ENCODE results near the gene LYRM7. TPM values are rescaled to one million over a fixed set of nuclear protein-coding genes. Genes with fewer than 3 reads are reported as not detected.

Gene LYRM7
- total RNA-seq, 2 experiments from 2014 or later = 8.3 to 11.9 TPM

GRCh38 chr5:131139321-131139720 is 31.4 kb upstream of the LYRM7 start:
- peaks cover 17% of the 10 kb centered on the region for H3K36me3 Mint-ChIP-seq (ENCODE audit: low read depth)
- H3K4me3 Mint-ChIP-seq = no peak overlapping the region
- ATAC-seq (ENCODE audit: poor library complexity) = no peak
- DNase-seq = no peak
- H3K27me3 Mint-ChIP-seq = no peaks in the 10 kb centered on the region
- Histone ChIP-seq H3K27ac (ENCODE audit: low read depth in 1 of 2, low read length in 2 of 2) (no peak overlapping the region), H3K4me3 (ENCODE audit: low read length) (no peak overlapping the region), H3K27me3 (ENCODE audit: control insufficient read depth in 1 of 2, insufficient read depth in 2 of 2, low read length in 2 of 2) (no peaks in the 10 kb centered on the region), H3K4me1 (ENCODE audit: insufficient read depth, low read length) (peaks cover 2% of the 10 kb centered on the region), H3K36me3 (ENCODE audit: insufficient read depth, low read length) (no peaks in the 10 kb centered on the region), H3K9me3 (ENCODE audit: control insufficient read depth in 1 of 2, insufficient read depth in 1 of 2, low read length in 2 of 2) (peaks cover 0 to 9% of the 10 kb centered on the region in 2 experiments)
- peaks cover 8% of the 10 kb centered on the region for H3K9me3 Mint-ChIP-seq
- H3K27ac Mint-ChIP-seq = no peak overlapping the region
- intact Hi-C loops (cut with DNase I, micrococcal nuclease) = no loop called here
- peaks cover 21% of the 10 kb centered on the region for H3K4me1 Mint-ChIP-seq (ENCODE audit: low read depth)
- CTCF ChIA-PET = no interaction called here
- POLR2A ChIA-PET = no interaction called here
- no peak for TF ChIP-seq CTCF (IDR thresholded peaks at IDR 0.05)

GRCh38 chr5:131142970-131143617 is 27.6 kb upstream of the LYRM7 start:
- Mint-ChIP-seq H3K9me3 (no peaks in the 10 kb centered on the region), H3K4me1 (ENCODE audit: low read depth) (peaks cover under 1% of the 10 kb centered on the region), H3K27me3 (no peaks in the 10 kb centered on the region), H3K36me3 (ENCODE audit: low read depth) (no peaks in the 10 kb centered on the region), H3K4me3 (no peak overlapping the region), H3K27ac (no peak overlapping the region)
- CTCF ChIA-PET = no interaction called here
- H3K9me3 ChIP-seq (ENCODE audit: control insufficient read depth in 1 of 2, insufficient read depth in 1 of 2, low read length in 2 of 2) = peaks cover 0 to 8% of the 10 kb centered on the region in 2 experiments
- no peak for TF ChIP-seq CTCF (IDR thresholded peaks at IDR 0.05)
- no peak for ATAC-seq (ENCODE audit: poor library complexity)
- peaks cover 1% of the 10 kb centered on the region for H3K4me1 ChIP-seq (ENCODE audit: insufficient read depth, low read length)
- intact Hi-C loops (cut with DNase I, micrococcal nuclease) = no loop called here
- no peak for DNase-seq
- H3K36me3 ChIP-seq (ENCODE audit: insufficient read depth, low read length) = no peaks in the 10 kb centered on the region
- no peaks in the 10 kb centered on the region for H3K27me3 ChIP-seq (ENCODE audit: control insufficient read depth in 1 of 2, insufficient read depth in 2 of 2, low read length in 2 of 2)
- H3K4me3 ChIP-seq (ENCODE audit: low read length) = no peak overlapping the region
- no peak overlapping the region for H3K27ac ChIP-seq (ENCODE audit: low read depth in 1 of 2, low read length in 2 of 2)
- POLR2A ChIA-PET = no interaction called here

GRCh38 chr5:131147258-131147657 is 23.5 kb upstream of the LYRM7 start:
- no peaks in the 10 kb centered on the region for H3K36me3 Mint-ChIP-seq (ENCODE audit: low read depth)
- ChIA-PET CTCF (no interaction called here), POLR2A (no interaction called here)
- no peaks in the 10 kb centered on the region for H3K9me3 Mint-ChIP-seq
- no peak overlapping the region for H3K4me3 ChIP-seq (ENCODE audit: low read length)
- H3K27me3 Mint-ChIP-seq = no peaks in the 10 kb centered on the region
- H3K27ac Mint-ChIP-seq = no peak overlapping the region
- ATAC-seq (ENCODE audit: poor library complexity) (no peak), DNase-seq (no peak)
- intact Hi-C loops (cut with DNase I, micrococcal nuclease) = no loop called here
- H3K27me3 ChIP-seq (ENCODE audit: control insufficient read depth in 1 of 2, insufficient read depth in 2 of 2, low read length in 2 of 2) = no peaks in the 10 kb centered on the region
- no peak overlapping the region for H3K4me3 Mint-ChIP-seq
- no peak for TF ChIP-seq CTCF (IDR thresholded peaks at IDR 0.05)
- H3K9me3 ChIP-seq (ENCODE audit: control insufficient read depth in 1 of 2, insufficient read depth in 1 of 2, low read length in 2 of 2) = no peaks in the 10 kb centered on the region
- H3K4me1 Mint-ChIP-seq (ENCODE audit: low read depth) = no peaks in the 10 kb centered on the region
- no peaks in the 10 kb centered on the region for H3K36me3 ChIP-seq (ENCODE audit: insufficient read depth, low read length)
- H3K27ac ChIP-seq (ENCODE audit: low read depth in 1 of 2, low read length in 2 of 2) = no peak overlapping the region
- H3K4me1 ChIP-seq (ENCODE audit: insufficient read depth, low read length) = no peaks in the 10 kb centered on the region
